ENCODE results near the gene CKAP4. TPM values are rescaled to one million over a fixed set of nuclear protein-coding genes. Genes with fewer than 3 reads are reported as not detected.
A peak's percentile ranks its signal among the peaks of the same experiment; 100 is the strongest.
"Not testable (repeated sequence)": the region's sequence is repeated elsewhere in the genome, so short reads cannot be mapped to it uniquely, and the experiment has no call there.

Gene CKAP4
- 94.6 and 99.3 TPM in 2 replicates for total RNA-seq (2014; rRNA removed; shearing (Covaris generic))
- polyA plus RNA-seq (2014; cell fraction: nucleus; rRNA removed): 168 and 202 TPM in 2 replicates

GRCh38 chr12:106247674-106248311 lies at the start of gene CKAP4:
CKAP4 (minus strand) TSS chr12:106248020; CDS start chr12:106247851, 169 bp downstream.
- peak; percentile 52 for DNase-seq (ENCODE audit: extremely low read depth, low read depth)

GRCh38 chr12:106297075-106297474 lies 49.3 kb upstream of the CKAP4 start:
- DNase-seq (ENCODE audit: extremely low read depth, low read depth): no peak

- no peak for DNase-seq (ENCODE audit: extremely low read depth, low read depth)
These were observed 48.5 kb upstream of the CKAP4 start for GRCh38 chr12:106296179-106296877.

GRCh38 chr12:106292339-106292738 lies 44.5 kb upstream of the CKAP4 start:
- no peak for DNase-seq (ENCODE audit: extremely low read depth, low read depth)

GRCh38 chr12:106291342-106291741 lies 43.5 kb upstream of the CKAP4 start:
- DNase-seq (ENCODE audit: extremely low read depth, low read depth): no peak

- no peak for DNase-seq (ENCODE audit: extremely low read depth, low read depth)
These were observed 42.8 kb upstream of the CKAP4 start for GRCh38 chr12:106290666-106291065.

- DNase-seq (ENCODE audit: extremely low read depth, low read depth): no peak
These were observed 41.4 kb upstream of the CKAP4 start for GRCh38 chr12:106289196-106289681.

GRCh38 chr12:106288494-106289195 lies 40.8 kb upstream of the CKAP4 start:
- DNase-seq (ENCODE audit: extremely low read depth, low read depth): peak; percentile 93

GRCh38 chr12:106288101-106288493 lies 40.3 kb upstream of the CKAP4 start:
- DNase-seq (ENCODE audit: extremely low read depth, low read depth): no peak

- no peak for DNase-seq (ENCODE audit: extremely low read depth, low read depth)
These were observed 39.5 kb upstream of the CKAP4 start for GRCh38 chr12:106287364-106287763.

GRCh38 chr12:106286576-106287162 lies 38.8 kb upstream of the CKAP4 start:
- not testable (repeated sequence) for DNase-seq (ENCODE audit: extremely low read depth, low read depth)

- no peak for DNase-seq (ENCODE audit: extremely low read depth, low read depth)
These were observed 38.2 kb upstream of the CKAP4 start for GRCh38 chr12:106285982-106286381.

GRCh38 chr12:106284358-106285105 lies 36.7 kb upstream of the CKAP4 start:
- DNase-seq (ENCODE audit: extremely low read depth, low read depth): no peak

GRCh38 chr12:106282457-106283097 lies 34.8 kb upstream of the CKAP4 start:
- peak; percentile 54 for DNase-seq (ENCODE audit: extremely low read depth, low read depth)

GRCh38 chr12:106281804-106282203 lies 34.0 kb upstream of the CKAP4 start:
- DNase-seq (ENCODE audit: extremely low read depth, low read depth): no peak

- no peak for DNase-seq (ENCODE audit: extremely low read depth, low read depth)
These were observed 33.4 kb upstream of the CKAP4 start for GRCh38 chr12:106281056-106281782.

GRCh38 chr12:106280106-106280505 lies 32.3 kb upstream of the CKAP4 start:
- no peak for DNase-seq (ENCODE audit: extremely low read depth, low read depth)

- DNase-seq (ENCODE audit: extremely low read depth, low read depth): no peak
These were observed 28.4 kb upstream of the CKAP4 start for GRCh38 chr12:106276032-106276740.

Data from NCI-H460 (cell line).